GM12878 (cell line): Measurements from ENCODE around the gene LEMD2. TPM values are rescaled to one million over a fixed set of nuclear protein-coding genes. Genes with fewer than 3 reads are reported as not detected.

ENCODE experiments used
- ATAC-seq: fragments of 200-7000 bp; cut with Tn5 transposase; 3 replicates; pipeline ENCODE4 v1.9.1; 2020; ENCODE audit warnings: mild to moderate bottlenecking, moderate library complexity
- BruUV-seq: library from RNA; stranded (reverse); fragments of 400-500 nt; replicated peaks from 2 replicates; lab custom pipeline; 2021; lab: Mats Ljungman, UMichigan
- CTCF ChIA-PET: fragments of 300-600 bp; sonication (Branson Sonifier 250); formaldehyde crosslinking; extraction: SDS; loops from one replicate; lab custom pipeline; 2021; ENCODE audit warnings: inconsistent platforms; lab: Yijun Ruan, JAX
- POLR2A ChIA-PET: fragments of 350-600 bp; formaldehyde crosslinking; extraction: SDS; loops from one replicate; lab custom pipeline; 2021; ENCODE audit warnings: inconsistent platforms; lab: Charles Lee
- RAD21 ChIA-PET: fragments of 300-600 bp; sonication (Branson Sonifier 250); formaldehyde crosslinking; loops from one replicate; lab custom pipeline; 2023; ENCODE audit warnings: antibody characterized with exemption; ENCODE audit not compliant: unreplicated experiment; lab: Charles Lee
- SMC1A ChIA-PET: fragments of 300-600 bp; sonication (Branson Sonifier 250); formaldehyde crosslinking; loops from one replicate; lab custom pipeline; 2023; ENCODE audit not compliant: unreplicated experiment, uncharacterized antibody; lab: Charles Lee
- DNase-seq: peaks from one replicate; pipeline ENCODE4 v3.0.0-alpha.2; 2011; ENCODE audit warnings: low read depth, low spot score
- FAIRE-seq: peaks from 3 replicates; lab custom pipeline; 2011; peaks lifted over from hg19 to GRCh38; lab: Jason Lieb, UNC
- H2AFZ ChIP-seq: 2 replicates; pipeline ENCODE4 v1.6.0; 2011; ENCODE audit warnings: low read depth, low read length, control low read depth; ENCODE audit not compliant: control insufficient read depth
- H3K27ac ChIP-seq: 2 replicates; pipeline ENCODE4 v1.5.1; 2011; ENCODE audit warnings: control low read depth; ENCODE audit not compliant: control insufficient read depth, insufficient read depth
- H3K27me3 ChIP-seq, 2 experiments: replicated peaks in 1 of 2; 2 replicates each; pipeline versions ENCODE4 v1.6.0 to v1.6.1; 2011; ENCODE audit warnings: low read length in 1 of 2; ENCODE audit not compliant: control insufficient read depth in 2 of 2, insufficient read depth in 2 of 2
- H3K36me3 ChIP-seq, 2 experiments: 2 replicates each; pipeline ENCODE4 v1.5.1; 2011; ENCODE audit warnings: low read length in 1 of 2; ENCODE audit not compliant: control insufficient read depth in 2 of 2, insufficient read depth in 2 of 2
- H3K4me1 ChIP-seq: 2 replicates; pipeline ENCODE4 v1.6.1; 2011; ENCODE audit warnings: mild to moderate bottlenecking, low read length, moderate library complexity, mixed read lengths; ENCODE audit not compliant: control insufficient read depth, insufficient read depth
- H3K4me2 ChIP-seq: 2 replicates; pipeline ENCODE4 v1.6.0; 2011; ENCODE audit warnings: control low read depth; ENCODE audit not compliant: control insufficient read depth, insufficient read depth
- H3K4me3 ChIP-seq: fragments of 200-600 bp; sonication (generic); 2 replicates; pipeline ENCODE4 v1.5.1; 2016
- H3K79me2 ChIP-seq: 2 replicates; pipeline ENCODE4 v1.6.0; 2011; ENCODE audit warnings: low read length; ENCODE audit not compliant: control insufficient read depth, insufficient read depth
- H3K9ac ChIP-seq: 2 replicates; pipeline ENCODE4 v1.8.0; 2011; ENCODE audit warnings: low read length, control low read depth, mixed read lengths; ENCODE audit not compliant: control insufficient read depth, insufficient read depth
- H3K9me3 ChIP-seq: replicated peaks from 3 replicates; pipeline ENCODE4 v1.5.1; 2011; ENCODE audit warnings: mild to moderate bottlenecking, low read length; ENCODE audit not compliant: control insufficient read depth, insufficient read depth
- H4K20me1 ChIP-seq: 2 replicates; pipeline ENCODE4 v1.6.0; 2011; ENCODE audit not compliant: control insufficient read depth, insufficient read depth
- CHD1 ChIP-seq: IDR thresholded peaks from 2 replicates; pipeline ENCODE4 v1.6.1; 2012; ENCODE audit warnings: low read depth, low read length, improper control_type of control experiment
- CHD2 ChIP-seq: IDR thresholded peaks from 2 replicates; pipeline ENCODE4 v1.6.1; 2011; ENCODE audit warnings: low read depth, low read length, improper control_type of control experiment, borderline replicate concordance
- EED ChIP-seq: sonication (generic); IDR thresholded peaks from 2 replicates; pipeline ENCODE4 v1.6.1; 2016; ENCODE audit warnings: antibody characterized with exemption, low read depth
- EGR1 ChIP-seq, 2 experiments: IDR thresholded peaks; 1 replicate in 1 of 2; 2 replicates in 1 of 2; pipeline ENCODE4 v1.6.1; 2011 to 2012; ENCODE audit warnings: low read depth in 2 of 2, low read length in 2 of 2, borderline replicate concordance in 1 of 2, mild to moderate bottlenecking in 1 of 2, moderate library complexity in 1 of 2
- IRF5 ChIP-seq: fragments of 450-650 bp; IDR thresholded peaks from 2 replicates; pipeline ENCODE4 v1.6.1; 2017; ENCODE audit warnings: borderline replicate concordance
- NFXL1 ChIP-seq: fragments of 450-650 bp; IDR thresholded peaks from 2 replicates; pipeline ENCODE4 v1.6.1; 2017; ENCODE audit warnings: antibody characterized with exemption, mild to moderate bottlenecking, borderline replicate concordance
- NRF1 ChIP-seq: conservative IDR thresholded peaks from 2 replicates; pipeline ENCODE4 v1.6.1; 2011; ENCODE audit warnings: mild to moderate bottlenecking, low read depth, low read length, improper control_type of control experiment
- POLR2AphosphoS2 ChIP-seq: IDR thresholded peaks from 2 replicates; pipeline ENCODE4 v1.6.1; 2011; ENCODE audit warnings: low read depth, mild to moderate bottlenecking, low read length, improper control_type of control experiment, moderate library complexity
- SREBF1 ChIP-seq: IDR thresholded peaks from 2 replicates; pipeline ENCODE4 v1.6.1; 2012; ENCODE audit warnings: mild to moderate bottlenecking, low read length
- WGBS: methylation state at CpG from one replicate; pipeline ENCODE4 v1.1.6; 2016; ENCODE audit warnings: low lambda C conversion rate; ENCODE audit not compliant: insufficient replicate concordance, insufficient coverage; ENCODE audit errors: missing lambda C conversion rate; 5-methylcytosine and 5-hydroxymethylcytosine counted together
- in situ Hi-C: fragments of 300-500 bp; cut with MboI; formaldehyde crosslinking; loops from 9 replicates; pipeline ENCODE4 v1.14.3; 2018; ENCODE audit warnings: mixed read lengths
- intact Hi-C: fragments of 100-400 bp; cut with micrococcal nuclease; formaldehyde crosslinking; loops from one replicate; pipeline ENCODE4 v1.14.2; 2022; ENCODE audit not compliant: unreplicated experiment
- polyA plus RNA-seq, 11 experiments: library from polyadenylated mRNA; depleted of rRNA in 4 of 11; unstranded in 6 of 11; stranded (reverse) in 5 of 11; fragments of >200 nt; fragmentation: Nextera tagmentation in 4 of 11; fragmentation: Illumina TruSeq in 1 of 11; extraction: Ambion mirVana in 4 of 11; extraction: Trizol in 1 of 11; gene quantifications; 1 replicate in 1 of 11; 2 replicates in 10 of 11; pipeline versions ENCODE4 v1.2.1 to v1.2.3, GENCODE V29; 2011 to 2016; ENCODE audit warnings: inconsistent platforms in 2 of 11, missing spikeins in 2 of 11, low read depth in 1 of 11
- total RNA-seq, 4 experiments: library from RNA; depleted of rRNA in 3 of 4; stranded (reverse); fragments of >200 nt in 3 of 4; fragmentation: Illumina TruSeq in 1 of 4; extraction: Trizol in 1 of 4; gene quantifications; 2 replicates each; pipeline versions ENCODE4 v1.2.1 to v1.2.3, GENCODE V29; 2013 to 2021

Gene LEMD2
- total and polyA plus RNA-seq, 10 of the 15 experiments (the other 5 are each of a cell fraction or from before 2014, with no cell fraction given) = 0.45 to 47.1 (median 22.8) TPM

GRCh38 chr6:33757906-33758305 lies 31.0 kb downstream of the LEMD2 start:
- no peak for ATAC-seq
- POLR2A ChIA-PET = no interaction called here

More at GRCh38 chr6:33757906-33758305, 31.0 kb downstream of the LEMD2 start:
- Histone ChIP-seq H3K9me3 (no peaks in the 10 kb centered on the region), H3K4me3 (no peak overlapping the region), H3K36me3 (no peaks in the 10 kb centered on the region), H3K79me2 (no peaks in the 10 kb centered on the region), H2AFZ (no peak overlapping the region), H4K20me1 (no peaks in the 10 kb centered on the region), H3K9ac (no peak overlapping the region), H3K4me2 (no peak overlapping the region), H3K4me1 (peaks cover 7% of the 10 kb centered on the region), H3K27ac (no peak overlapping the region), H3K27me3 (no peaks in the 10 kb centered on the region; a peak in 1 of 4 replicates)
- WGBS = 39% methylated on average over 10 of the region's 10 CpGs
- FAIRE-seq (no peak), DNase-seq (no peak)
- no TSS peak for BruUV-seq
- intact Hi-C loops = no loop called here
- no peak for TF ChIP-seq CHD1
- TF ChIP-seq SREBF1 = no peak
- no peak for TF ChIP-seq EED
- no peak for TF ChIP-seq CHD2
- no peak for TF ChIP-seq NFXL1
- no peak for TF ChIP-seq EGR1 (IDR thresholded peaks at IDR 0.05; ENCODE audit: borderline replicate concordance in 1 of 2, low read depth in 2 of 2, low read length in 2 of 2)
- no peak for TF ChIP-seq NRF1
- no peak for TF ChIP-seq IRF5
- TF ChIP-seq POLR2AphosphoS2 = no peak
- SMC1A ChIA-PET = interaction anchor here (0.7 to 1.0 kb wide), 2 partner anchors 46 to 212 kb away, joined by 3 to 4 read pairs; partner anchors contain the start of gene UQCC2
- in situ Hi-C loops = no loop called here
- CTCF ChIA-PET = interaction anchor here (0.7 to 7.1 kb wide), 3 partner anchors 11 to 12 kb away, joined by 3 to 40 read pairs (median 3); partner anchors contain the start of gene IP6K3
- RAD21 ChIA-PET = no interaction called here
